Colon (tissue), 2 donors: ENCODE results near the gene TRAF4.
"Not testable (repeated sequence)": the region's sequence is repeated elsewhere in the genome, so short reads cannot be mapped to it uniquely, and the experiment has no call there.

Experiments
- FAIRE-seq: peaks from 2 replicates; lab custom pipeline; 2012; peaks lifted over from hg19 to GRCh38; lab: Jason Lieb, UNC
- donor health status: control.
- donor health status: control.

TRAF4 gene

DNA sequence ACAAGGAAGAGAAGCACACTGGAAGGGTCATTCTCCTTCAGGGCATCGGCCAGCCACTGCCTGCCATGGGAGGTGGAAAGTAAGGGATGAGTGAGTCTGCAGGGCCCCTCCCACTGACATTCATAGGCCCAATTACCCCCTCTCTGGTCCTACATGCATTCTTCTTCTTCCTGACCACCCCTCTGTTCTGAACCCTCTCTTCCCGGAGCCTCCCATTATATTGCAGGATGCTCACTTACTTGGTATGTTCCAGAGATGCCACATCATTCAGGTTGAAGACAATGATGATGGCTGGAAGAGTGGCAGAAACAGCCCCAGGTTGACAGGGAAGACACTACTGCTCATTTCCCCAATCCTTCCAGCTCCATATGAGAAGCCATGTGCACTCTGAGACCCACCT is 28.6 kb upstream of the TRAF4 start:
- no peak for FAIRE-seq

DNA sequence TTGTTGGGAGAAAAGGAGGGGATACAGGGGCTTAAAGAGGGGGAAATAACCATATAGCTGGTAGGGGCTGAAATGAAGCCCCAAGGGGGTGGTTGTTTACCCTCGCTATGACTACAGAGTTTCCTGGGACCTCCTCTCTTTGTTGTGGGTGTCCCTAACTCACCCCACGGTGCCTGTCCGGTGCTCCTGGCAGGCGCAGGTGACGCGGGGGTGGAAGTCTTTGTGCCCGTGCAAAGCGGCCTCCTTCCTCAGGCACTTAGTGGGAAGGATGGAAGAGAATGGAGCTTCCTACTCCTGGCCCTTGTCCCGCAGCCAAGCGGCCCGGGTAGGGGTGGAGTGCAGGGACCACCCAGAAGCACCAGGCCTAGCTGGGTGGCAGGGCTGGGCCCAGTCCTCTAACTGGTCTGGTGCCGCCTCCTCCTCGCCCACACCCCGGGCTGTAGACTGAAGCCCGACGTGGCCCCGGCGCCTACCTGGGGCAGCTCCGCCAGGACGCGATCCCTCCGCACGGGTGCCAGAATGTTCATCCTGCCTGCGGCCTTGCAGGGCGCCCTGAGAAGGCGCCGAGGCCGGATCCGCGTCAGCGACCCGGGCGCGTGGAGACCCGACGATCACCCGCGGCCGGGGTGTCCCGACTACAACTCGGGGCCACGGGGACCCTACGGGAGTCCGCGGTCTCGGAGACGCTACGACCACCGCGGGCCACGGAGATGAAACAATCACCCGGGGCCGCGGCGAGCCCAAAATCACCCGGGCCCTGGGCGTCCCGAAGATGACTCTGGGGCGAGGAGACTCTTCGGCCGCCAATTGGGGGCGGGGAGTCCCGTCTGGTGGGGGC is 26.9 kb upstream of the TRAF4 start:
- FAIRE-seq = no peak

DNA sequence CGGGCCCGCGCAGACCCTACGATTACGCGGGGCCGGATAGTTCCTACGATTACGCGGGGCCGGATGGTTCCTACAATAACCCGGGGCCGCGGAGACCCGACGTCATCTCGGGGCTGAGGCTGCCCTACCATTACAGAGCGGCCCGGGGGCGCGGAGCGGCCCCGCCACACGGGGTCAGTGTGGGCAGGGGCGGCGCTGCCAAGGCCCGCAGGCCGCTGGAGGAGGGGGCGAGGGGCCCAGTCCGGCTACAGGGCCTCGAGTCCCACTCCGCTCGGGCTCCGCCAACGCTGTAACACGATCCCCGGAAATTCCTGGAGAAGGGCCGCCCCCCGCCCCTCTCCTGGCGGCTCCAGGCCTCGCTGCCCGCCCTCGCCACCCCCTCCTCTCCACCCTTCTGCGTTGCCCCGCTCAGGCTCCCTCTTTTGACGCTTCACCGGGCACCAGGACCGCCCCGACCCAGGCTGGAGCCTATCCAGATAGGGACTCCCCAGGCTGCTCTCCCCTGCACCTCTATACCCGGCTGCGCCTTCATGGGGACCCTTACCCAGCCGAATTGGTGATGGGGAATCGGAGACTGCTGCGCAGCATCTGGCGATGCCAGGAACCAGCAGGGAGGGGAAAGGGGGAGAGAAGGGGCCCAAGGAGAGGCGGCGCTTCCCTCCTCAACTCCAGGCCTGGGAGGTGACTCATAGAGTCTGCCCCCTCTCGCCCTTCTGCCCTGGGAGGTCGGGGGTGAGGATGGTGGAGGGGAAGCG is 26.1 kb upstream of the TRAF4 start, which contains the start of gene RAB34:
TSS of gene RAB34 (minus strand) at position 291 of the 755 bp plus-strand sequence. CDS start 602 bp downstream, outside the sequence.
- no peak for FAIRE-seq

DNA sequence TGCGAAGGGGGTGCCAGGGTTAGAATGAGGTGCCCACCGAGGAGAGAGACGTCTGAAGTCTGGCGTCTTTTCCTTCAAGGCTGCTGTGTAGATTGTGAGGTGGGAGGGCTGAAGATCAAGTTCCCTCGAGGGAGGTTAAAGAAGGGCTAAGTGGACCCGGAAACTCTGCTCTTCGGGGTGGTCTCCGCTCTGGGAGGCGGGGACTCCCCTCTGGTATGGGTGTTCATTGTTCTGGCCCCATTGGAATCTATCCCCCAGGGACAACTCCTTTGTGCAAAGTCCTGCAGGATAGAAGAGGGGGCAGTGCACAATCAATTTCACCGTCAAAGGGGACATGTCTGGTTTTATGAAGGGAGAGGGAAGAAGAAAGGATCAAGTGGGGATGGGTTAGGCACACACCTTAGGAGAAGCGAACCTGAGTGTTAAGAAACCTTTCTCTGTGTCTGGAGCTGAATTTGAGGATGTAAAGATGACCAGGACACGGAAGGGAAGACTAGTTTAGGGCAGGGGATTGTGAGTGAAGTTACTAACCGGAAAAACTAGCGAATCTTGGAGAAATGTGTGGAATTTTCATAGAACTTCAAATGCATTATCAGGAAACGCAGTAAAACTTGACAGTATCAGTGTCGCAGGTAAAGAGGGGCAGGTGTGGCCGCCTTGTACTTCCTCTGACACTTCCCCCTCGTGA is 25.3 kb upstream of the TRAF4 start:
- no peak for FAIRE-seq

DNA sequence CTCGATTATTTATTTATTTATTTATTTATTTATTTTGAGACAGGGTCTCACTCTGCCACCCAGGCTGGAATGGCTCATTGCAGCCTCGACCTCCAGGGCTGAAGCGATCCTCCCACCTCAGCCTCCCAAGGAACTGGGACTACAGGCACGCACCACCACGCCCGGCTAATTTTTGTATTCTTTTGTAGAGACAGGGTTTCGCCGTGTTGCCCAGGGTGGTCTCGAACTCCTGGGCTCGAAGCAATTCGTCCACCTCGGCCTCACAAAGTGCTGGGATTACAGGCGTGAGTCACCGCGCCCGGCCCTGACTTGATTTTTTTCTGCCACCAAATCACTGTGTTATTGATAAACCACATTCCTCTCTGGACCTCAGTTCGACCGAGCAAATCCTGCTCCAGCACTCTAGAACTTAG is 24.8 kb upstream of the TRAF4 start:
- no peak for FAIRE-seq

DNA sequence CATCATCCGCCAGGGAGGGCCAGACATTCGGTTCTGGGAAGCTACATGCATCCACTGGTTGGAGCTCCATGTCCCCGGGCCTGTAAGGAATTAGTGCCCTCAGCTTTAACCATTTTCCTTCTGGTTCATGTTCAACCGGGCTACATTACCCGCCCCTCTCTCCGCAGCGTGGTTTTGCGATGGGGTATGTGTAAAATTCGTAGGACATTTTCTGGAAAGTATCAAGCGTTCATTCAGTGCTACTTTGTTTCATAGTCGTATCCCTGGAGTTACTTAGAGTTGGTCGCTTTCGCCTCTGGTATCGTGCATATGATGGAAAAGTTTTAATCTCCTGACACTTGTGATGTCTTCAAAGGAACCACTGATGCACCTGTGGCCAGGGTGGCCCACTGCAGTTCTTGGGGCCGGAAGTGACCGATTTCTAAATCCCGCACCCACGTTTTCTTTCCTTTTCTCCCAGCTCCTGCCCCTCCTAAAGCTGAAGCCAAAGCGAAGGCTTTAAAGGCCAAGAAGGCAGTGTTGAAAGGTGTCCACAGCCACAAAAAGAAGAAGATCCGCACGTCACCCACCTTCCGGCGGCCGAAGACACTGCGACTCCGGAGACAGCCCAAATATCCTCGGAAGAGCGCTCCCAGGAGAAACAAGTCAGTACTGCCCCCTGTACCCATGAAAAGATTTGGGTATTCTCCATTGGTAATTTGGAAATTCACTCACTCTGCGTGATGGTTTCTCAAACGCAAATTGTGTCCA is 23.4 kb upstream of the TRAF4 start:
- no peak for FAIRE-seq

DNA sequence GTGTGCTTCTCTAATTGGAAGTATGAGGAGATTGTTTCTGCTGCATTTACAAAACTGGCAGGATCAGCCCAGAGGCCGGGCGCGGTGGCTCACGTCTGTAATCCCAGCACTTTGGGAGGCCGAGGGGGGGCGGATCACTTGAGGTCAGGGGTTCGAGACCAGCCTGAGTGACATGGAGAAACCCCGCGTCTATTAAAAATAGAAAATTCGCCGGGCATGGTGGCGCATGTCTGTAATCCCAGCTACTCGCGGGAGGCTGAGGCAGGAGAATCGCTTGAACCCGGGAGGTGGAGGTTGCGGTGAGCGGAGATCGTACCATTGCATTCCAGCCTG is 22.8 kb upstream of the TRAF4 start:
- FAIRE-seq = not testable (repeated sequence)

DNA sequence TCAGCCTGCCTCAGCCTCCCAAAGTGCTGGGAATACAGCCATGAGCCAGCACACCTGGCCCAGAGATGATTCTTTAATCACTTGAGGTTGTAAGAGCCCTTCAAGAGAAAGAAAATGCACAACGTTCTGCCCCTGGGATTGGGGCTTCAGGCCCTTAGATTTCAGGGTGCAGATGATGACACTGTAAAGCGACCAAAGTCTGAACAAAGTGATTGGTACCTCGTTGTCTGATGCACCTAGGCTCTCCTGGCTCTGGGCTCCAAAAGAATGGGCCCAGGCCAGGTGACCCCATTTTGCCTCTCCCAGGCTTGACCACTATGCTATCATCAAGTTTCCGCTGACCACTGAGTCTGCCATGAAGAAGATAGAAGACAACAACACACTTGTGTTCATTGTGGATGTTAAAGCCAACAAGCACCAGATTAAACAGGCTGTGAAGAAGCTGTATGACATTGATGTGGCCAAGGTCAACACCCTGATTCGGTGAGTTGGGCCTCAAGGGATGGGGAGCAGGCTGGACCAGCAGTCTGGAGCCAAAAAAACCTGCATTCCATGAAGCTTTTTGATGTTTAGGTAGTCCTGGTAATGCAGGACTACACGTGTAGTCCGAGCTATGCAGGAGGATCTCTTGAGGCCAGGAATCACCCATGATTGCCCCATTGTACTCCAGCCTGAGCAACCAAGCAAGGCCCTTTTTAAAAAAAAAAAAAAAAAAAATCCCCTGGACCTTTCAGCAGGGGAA is 21.2 kb upstream of the TRAF4 start:
- FAIRE-seq = no peak

DNA sequence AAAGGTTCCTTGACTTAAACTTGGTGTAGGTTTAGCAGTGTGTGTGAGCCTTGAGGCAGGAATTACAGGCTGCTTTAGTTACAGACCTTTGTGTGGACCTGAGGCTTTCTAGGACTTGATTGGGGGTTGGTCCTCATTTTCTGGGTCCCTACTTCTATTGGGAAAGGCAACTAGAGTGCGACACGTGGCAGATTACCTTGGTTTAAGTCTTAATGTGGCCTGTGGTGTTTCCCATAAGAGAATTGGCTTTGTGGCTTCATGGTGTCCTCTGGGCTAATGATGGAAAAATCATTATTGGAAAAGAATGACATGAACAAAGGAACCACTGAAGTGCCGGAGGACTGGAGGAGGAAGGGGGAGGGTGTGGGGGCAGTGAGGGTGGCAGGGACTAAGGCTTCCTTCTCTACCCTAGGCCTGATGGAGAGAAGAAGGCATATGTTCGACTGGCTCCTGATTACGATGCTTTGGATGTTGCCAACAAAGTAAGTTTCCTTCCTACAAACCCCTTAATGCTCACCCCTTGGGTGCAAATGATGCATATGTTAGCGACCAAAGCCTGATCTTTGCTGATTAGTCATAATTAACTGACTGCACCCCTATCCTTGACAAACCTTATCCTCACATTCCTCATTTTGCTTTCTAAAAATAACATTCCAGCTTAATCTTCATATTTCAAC is 20.5 kb upstream of the TRAF4 start:
- FAIRE-seq = no peak

DNA sequence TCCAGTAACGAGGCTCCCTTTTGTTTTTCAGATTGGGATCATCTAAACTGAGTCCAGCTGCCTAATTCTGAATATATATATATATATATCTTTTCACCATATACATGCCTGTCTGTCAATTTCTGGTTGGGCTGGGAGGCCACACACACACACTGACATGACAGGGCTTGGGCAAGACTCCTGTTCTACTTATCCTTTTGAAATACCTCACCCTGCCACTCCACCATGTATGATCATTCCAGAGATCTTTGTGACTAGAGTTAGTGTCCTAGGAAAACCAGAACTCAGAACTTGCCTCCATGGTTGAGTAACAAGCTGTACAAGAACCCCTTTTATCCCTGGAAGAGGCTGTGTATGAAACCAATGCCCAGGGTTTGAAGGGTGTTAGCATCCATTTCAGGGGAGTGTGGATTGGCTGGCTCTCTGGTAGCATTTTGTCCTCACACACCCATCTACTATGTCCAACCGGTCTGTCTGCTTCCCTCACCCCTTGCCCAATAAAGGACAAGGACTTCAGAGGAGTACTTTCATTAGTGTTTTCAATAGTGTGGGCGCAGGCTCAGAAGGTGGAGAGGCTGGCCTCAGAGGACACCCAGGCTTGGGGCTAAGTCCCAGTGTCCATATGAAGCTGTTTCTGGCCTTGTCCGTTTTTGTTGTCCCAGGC is 19.8 kb upstream of the TRAF4 start:
- not testable (repeated sequence) for FAIRE-seq

DNA sequence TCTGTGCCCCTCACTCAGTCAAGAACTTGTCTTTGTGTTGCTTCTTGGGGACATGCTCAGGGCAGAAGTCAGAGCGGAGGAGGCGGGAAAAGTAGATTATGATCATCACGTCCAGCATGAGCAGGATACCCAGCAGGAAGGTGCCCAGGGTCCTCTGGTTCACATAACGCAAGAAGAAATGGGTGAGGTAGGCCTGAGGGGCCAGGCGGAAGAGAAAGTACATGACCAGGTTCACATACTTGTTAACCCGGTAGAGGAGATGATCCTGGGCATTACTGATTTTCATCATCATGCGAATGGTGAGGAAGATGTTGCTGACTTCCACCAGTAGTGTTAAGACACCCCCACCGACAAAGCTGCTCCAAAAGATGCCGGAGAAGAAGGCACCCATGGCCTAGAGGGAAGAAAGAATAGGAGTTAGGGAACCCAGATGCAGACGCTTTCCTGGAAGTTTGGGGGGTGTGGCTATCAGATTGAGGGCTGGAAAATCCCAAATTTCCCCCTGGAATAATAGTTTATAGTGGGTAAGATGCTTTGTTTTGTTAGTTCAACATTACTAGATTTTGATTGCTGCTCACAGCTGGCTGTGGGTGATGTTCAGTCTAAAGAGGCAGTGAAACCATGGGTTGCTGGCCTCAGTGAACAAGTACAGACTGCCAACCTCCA is 19.2 kb upstream of the TRAF4 start:
- no peak for FAIRE-seq

DNA sequence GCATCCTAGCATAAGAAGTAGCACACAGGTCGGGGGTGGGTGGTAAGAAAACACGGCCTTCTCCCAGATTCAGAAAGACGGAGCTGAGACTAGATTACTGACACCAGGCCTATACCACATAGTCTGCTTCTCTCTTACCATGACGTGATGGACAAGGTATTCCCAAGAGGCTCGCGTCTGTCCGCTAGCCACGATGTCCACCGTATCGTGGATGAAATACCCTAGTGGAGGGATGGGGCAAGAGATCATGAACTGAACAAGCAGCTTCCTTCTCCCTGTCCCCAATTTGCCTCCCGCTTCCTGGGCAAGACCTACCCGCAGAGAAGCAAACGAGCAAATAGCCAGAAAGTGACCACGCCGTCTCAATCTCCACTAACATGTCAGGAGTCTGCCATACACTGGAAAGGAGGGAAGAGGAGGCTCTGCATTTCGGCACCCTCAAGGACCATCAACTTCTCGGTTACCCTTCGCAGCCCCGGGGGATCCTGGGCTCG is 18.6 kb upstream of the TRAF4 start:
- no peak for FAIRE-seq

DNA sequence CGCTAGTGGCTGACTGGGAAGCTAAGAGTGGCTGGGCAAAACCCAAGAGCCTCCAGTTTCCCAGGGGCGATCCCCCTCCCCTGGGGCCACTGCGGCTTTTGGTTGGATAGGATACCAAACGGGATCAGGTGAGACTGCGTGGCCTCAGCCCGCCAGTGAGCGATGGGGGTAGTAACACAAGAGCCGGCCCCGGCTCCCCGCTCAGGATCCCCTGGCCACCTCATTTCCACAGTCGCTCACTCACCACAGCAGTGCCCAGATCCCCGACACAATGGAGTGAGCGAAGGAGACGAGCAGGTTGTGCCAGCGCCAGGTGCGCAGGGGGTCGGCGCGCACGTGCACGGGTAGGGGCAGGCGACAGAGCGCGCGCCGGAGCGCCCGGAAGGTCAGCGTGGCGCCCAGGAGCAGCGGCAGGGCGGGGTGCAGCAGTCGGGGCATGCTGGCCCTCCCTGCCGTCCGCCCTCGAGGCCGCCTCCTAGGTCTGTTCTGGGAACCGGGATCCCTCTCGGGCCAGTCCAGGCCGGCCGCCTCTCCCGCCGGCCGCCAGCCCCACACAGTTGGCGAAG is 18.1 kb upstream of the TRAF4 start:
- FAIRE-seq = no peak

DNA sequence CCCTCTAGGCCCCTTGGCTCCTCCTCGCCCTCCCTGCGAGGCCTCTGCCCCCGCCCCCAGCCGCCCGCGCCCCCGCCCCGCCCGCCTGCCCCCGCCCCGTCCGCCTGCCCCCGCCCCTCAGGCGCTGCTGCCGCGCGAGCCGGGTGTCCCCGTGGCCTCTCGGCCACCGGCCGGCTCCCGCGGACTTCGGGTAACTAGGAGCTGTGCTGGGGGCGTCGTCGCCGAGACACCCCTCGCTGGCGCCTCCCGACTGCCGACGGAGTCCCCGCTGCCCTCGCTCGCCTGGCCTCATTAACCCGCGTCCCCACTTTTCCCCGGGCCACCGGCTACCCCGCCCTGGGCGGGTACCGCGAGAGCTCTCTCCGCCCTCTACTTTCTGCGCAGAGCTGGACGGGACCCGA is 17.6 kb upstream of the TRAF4 start, which contains the start of gene TLCD1:
TSS of gene TLCD1 (minus strand) at position 8 of the 401 bp plus-strand sequence. CDS start 136 bp downstream, outside the sequence.
- no peak for FAIRE-seq

DNA sequence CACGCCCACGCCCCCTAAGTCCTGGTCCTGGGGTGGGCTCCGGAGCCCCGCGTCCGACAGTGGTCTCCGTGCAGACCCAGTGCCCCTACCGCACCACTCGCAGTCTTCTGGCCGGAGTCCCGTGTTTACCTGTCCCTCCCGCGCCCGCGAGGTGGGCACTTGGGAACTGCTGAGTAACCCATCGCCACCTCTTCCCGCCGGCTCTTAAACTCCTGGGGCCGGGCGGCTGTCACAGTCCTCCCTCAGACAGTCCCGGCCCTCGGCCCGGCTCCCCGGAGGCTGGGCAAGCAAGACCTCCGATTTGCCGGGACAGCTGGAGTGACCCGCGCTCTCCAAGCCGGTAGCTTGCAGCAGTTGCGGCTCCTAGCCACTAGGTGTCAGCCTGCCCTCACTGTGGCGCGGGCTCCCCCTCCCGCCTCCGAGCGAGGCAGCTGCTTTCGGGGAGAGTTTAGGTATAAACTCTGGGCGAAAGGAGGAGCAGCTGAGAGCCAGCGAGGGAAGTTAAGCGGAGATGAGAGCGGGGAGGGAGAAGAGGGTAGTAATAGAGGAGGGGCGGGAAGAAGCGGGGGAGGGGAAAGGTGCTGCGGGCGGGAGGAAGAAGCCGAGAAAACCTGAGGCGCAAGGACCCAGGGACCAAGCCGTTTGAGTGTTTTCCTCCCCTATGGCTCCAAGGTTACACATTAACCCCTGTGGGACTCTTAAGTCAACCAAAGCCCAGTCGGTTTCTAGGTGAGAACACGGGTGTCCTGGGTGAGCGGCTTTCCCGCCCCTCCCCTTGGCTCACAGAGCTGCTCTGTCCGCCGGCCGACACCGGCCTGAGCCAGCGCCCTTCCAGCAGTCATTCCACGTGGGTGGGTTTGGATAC is 17.0 kb upstream of the TRAF4 start:
- no peak for FAIRE-seq

DNA sequence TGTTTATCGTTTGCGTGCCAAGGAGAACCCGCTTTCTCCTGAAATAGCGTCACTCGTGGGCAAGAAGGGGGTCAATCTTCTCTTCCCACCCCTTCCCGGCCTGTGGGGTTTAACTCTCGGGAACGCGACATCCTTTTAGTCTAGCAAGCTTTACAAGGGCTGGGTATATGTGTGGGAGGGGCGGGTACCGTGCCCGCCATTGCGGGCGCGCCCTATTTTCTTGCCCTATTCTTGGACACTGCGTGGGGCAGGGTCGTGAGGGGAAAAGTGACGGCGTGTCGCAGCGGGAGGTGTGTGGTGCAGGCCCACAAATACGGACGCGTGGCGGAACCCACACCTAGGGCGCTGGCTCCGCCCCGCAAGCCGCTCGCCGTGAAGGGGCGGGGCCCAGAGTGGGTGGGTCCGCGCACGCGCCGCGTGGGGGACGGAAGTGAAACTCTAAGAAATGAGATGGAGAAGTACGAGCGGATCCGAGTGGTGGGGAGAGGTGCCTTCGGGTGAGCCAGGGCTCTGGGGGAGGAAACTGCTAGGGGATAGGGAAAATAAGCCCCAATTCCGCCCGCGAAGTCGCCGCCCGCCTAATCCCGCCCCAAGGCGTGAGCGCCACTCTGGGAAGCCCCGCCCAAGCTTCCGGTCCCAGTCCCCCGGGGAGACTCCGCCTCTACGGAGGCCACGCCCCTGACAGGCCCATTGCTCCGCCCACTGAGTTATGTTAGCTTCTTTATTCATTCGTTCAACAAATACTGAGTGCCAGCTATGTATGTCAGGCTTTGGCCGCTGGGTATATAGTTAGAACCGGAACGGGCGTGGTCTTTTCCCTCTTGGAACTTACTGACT is 15.2 kb upstream of the TRAF4 start, which contains the start of gene NEK8:
TSS of gene NEK8 (plus strand) at position 425 of the 837 bp plus-strand sequence. CDS start at position 451, 26 bp downstream.
- FAIRE-seq = no peak

DNA sequence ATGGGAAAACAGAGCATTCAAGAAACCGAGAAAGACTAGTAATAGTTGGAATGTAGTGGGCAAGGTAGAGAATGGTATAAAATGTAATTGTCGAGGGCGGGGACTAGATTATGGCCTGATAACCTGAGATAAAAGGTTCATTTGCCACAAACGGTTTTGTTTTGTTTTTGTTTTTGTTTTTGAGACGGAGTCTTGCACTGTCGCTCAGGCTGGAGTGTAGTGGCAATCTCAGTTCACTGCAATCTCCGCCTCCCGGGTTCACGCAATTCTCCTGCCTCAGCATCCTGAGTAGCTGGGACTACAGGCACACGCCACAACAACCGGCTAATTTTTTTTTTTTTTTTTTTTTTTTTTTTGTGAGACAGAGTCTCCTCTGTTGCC is 13.9 kb upstream of the TRAF4 start:
- no peak for FAIRE-seq
